GM10266 (cell line): ENCODE results near the gene CNOT6.
"Not testable (repeated sequence)": the region's sequence is repeated elsewhere in the genome, so short reads cannot be mapped to it uniquely, and the experiment has no call there.

Source experiments
- DNase-seq: peaks from one replicate; pipeline ENCODE4 v3.0.0; 2012; ENCODE audit errors: extremely low spot score
- TF ChIP-seq, protein P1 (sequence below): IDR thresholded peaks from 2 replicates; pipeline ENCODE4 v1.5.1; 2012; ENCODE audit warnings: mild to moderate bottlenecking, low read depth; ENCODE audit not compliant: control insufficient read depth, insufficient read depth; ENCODE audit errors: missing control alignments

CNOT6 gene

DNA sequence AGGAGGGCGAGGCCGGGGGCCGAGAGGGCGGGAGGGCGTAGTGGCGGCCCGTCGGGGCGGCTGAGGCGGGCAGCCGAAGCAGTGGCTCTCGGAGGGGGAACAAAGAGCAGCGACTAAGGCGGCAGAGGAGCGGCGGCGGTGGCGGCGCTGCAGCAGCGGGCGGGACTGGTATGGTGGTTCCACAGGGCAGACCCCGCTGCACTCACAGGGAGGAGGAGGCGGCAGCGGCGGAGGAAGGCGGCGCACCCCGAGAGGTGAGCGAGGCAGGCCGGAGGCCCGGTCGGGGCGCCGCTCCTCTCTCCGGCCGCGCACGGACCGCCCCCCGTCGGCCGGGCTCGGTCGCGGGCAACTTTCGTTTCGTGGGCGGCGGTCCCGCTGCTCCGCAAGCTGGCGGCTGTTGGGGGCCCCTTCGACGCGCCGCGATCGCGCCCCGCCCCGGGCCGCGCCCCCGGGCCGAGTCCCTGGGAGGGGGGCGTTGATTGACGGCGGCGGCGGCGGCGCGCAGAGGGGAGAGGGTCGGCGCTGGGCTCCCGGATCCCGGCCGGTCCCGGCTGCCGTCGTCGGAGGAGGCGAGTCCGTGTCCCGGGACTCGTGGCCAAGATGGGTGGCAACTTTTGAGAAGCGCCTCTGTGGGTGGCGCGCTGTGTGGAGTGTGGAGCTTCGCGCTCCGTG, 467 bp downstream of the CNOT6 start:
- DNase-seq = peak; percentile 72
- TF ChIP-seq, protein P1, sequence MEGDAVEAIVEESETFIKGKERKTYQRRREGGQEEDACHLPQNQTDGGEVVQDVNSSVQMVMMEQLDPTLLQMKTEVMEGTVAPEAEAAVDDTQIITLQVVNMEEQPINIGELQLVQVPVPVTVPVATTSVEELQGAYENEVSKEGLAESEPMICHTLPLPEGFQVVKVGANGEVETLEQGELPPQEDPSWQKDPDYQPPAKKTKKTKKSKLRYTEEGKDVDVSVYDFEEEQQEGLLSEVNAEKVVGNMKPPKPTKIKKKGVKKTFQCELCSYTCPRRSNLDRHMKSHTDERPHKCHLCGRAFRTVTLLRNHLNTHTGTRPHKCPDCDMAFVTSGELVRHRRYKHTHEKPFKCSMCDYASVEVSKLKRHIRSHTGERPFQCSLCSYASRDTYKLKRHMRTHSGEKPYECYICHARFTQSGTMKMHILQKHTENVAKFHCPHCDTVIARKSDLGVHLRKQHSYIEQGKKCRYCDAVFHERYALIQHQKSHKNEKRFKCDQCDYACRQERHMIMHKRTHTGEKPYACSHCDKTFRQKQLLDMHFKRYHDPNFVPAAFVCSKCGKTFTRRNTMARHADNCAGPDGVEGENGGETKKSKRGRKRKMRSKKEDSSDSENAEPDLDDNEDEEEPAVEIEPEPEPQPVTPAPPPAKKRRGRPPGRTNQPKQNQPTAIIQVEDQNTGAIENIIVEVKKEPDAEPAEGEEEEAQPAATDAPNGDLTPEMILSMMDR = no peak

DNA sequence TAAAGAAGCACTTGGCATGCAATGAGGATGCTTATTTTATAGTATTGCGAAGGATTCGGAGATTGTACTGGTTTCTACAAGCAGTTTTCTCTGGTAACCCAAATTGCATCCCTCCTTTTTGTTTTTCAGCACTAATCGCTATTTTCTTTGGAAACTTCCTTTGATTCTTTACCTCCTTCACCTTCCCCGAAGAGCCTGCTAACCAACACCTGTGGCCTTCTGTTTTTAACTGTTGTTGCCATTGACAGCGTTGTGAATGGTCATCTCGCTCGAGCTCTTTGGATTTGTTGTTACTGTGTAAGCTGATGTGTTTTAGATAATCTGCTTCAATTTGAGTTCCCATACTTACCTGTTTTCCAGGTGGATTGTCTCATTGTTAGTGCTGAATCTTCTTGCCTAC, 1.1 kb downstream of the CNOT6 start:
- TF ChIP-seq, protein P1 = no peak
- no peak for DNase-seq

DNA sequence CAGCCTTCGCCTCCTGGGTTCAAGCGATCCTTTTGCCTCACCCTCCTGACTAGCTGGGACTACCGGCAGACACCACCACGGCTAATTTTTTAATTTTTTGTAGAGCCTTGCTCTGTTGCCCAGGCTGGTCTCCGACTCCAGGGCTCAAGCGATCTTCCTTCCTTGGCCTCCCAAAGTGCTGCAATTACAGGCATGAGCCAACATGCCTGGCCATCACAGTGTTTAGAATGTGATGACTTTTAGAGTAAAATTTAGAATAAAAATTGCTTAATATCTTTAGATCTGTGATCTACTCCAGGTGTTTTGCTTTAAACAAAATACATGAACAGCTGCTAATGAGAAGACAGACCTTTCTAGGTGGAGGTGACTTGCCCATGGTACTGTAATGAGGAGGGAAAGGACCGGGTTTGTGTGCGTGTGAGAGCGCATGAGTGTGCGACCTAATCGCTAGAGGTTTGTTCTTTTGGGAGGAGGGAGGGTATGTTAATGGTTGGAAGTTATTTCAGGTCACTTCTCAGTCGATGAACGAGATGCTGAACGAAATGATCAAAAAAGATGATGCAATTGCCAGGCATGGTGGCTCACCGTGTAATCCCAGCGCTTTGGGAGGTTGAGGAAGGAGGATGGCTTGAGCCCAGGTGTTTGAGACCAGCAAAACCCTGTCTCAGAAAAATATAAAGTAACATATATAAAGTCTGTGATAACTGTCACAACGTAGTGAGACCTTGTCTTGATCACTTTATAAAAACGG, 2.0 kb downstream of the CNOT6 start:
- TF ChIP-seq, protein P1 = no peak

GRCh38 chr5:180496806-180497205, 2.6 kb downstream of the CNOT6 start:
- DNase-seq = not testable (repeated sequence)

More for the DNA sequence above, 2.0 kb downstream of the CNOT6 start:
- no peak for DNase-seq

DNA sequence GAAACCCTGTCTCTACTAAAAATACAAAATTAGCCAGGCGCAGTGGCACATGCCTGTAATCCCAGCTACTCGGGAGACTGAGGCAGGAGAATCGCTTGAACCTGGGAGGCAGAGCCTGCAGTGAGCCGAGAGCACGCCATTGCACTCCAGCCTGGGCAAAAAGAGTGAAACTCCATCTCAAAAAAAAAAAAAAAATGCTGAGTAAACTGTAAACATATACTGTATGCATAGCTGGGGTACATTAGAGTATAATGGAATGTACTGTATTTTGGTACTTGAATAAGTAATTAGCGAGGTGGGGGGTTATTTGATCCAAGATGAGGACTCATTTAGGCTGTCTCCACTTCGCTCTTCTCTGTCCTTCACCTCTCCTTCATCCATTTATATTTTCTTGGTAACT, 3.7 kb downstream of the CNOT6 start:
- not testable (repeated sequence) for DNase-seq

GRCh38 chr5:180498378-180498777, 4.2 kb downstream of the CNOT6 start:
- no peak for DNase-seq
- TF ChIP-seq, protein P1 = no peak

- DNase-seq = no peak
- TF ChIP-seq, protein P1 = no peak
Measured at GRCh38 chr5:180499684-180500083, 5.5 kb downstream of the CNOT6 start.

GRCh38 chr5:180500300-180500699, 6.1 kb downstream of the CNOT6 start:
- DNase-seq = not testable (repeated sequence)

- TF ChIP-seq, protein P1 = no peak
- DNase-seq = no peak
Measured at GRCh38 chr5:180507661-180508060, 13.5 kb downstream of the CNOT6 start.
